Omental fat pad (tissue), 4 donors: ENCODE results near the gene CIC. TPM values are rescaled to one million over a fixed set of nuclear protein-coding genes. Genes with fewer than 3 reads are reported as not detected.

ENCODE experiments used
- ATAC-seq: fragments of 150-250 bp; one replicate; pipeline ENCODE4 v1.9.1; 2016; ENCODE audit warnings: mild to moderate bottlenecking, moderate library complexity; ENCODE audit not compliant: low FRiP score
- DNase-seq: peaks from one replicate; pipeline ENCODE4 v3.0.0-alpha.2; 2019; ENCODE audit warnings: low spot score
- total RNA-seq, 4 donors: library from RNA; depleted of rRNA; stranded (reverse); fragments of >200 nt; gene quantifications; one replicate each; pipeline ENCODE4 v1.1.0, GENCODE V29; 2016
- TF ChIP-seq, protein P1 (sequence below), 3 donors: fragments of 450-650 bp; IDR thresholded peaks; one replicate each; pipeline ENCODE4 v1.5.1; 2016 to 2017; ENCODE audit warnings: antibody characterized with exemption in 3 of 3, mild to moderate bottlenecking in 3 of 3, moderate library complexity in 2 of 3

Gene CIC
- total RNA-seq, 4 donors from 2014 or later: 15.7 to 26.3 (median 21.0) TPM

GRCh38 chr19:42272535-42272897 lies 3.5 kb downstream of the CIC start:
- ATAC-seq (no peak), DNase-seq (no peak)
- TF ChIP-seq, protein P1, sequence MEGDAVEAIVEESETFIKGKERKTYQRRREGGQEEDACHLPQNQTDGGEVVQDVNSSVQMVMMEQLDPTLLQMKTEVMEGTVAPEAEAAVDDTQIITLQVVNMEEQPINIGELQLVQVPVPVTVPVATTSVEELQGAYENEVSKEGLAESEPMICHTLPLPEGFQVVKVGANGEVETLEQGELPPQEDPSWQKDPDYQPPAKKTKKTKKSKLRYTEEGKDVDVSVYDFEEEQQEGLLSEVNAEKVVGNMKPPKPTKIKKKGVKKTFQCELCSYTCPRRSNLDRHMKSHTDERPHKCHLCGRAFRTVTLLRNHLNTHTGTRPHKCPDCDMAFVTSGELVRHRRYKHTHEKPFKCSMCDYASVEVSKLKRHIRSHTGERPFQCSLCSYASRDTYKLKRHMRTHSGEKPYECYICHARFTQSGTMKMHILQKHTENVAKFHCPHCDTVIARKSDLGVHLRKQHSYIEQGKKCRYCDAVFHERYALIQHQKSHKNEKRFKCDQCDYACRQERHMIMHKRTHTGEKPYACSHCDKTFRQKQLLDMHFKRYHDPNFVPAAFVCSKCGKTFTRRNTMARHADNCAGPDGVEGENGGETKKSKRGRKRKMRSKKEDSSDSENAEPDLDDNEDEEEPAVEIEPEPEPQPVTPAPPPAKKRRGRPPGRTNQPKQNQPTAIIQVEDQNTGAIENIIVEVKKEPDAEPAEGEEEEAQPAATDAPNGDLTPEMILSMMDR (IDR thresholded peaks at IDR 0.05): no peak

- no peak for ATAC-seq
- TF ChIP-seq, protein P1 (IDR thresholded peaks at IDR 0.05): no peak
- no peak for DNase-seq
These were observed 3.9 kb downstream of the CIC start for GRCh38 chr19:42272989-42273406.

DNA sequence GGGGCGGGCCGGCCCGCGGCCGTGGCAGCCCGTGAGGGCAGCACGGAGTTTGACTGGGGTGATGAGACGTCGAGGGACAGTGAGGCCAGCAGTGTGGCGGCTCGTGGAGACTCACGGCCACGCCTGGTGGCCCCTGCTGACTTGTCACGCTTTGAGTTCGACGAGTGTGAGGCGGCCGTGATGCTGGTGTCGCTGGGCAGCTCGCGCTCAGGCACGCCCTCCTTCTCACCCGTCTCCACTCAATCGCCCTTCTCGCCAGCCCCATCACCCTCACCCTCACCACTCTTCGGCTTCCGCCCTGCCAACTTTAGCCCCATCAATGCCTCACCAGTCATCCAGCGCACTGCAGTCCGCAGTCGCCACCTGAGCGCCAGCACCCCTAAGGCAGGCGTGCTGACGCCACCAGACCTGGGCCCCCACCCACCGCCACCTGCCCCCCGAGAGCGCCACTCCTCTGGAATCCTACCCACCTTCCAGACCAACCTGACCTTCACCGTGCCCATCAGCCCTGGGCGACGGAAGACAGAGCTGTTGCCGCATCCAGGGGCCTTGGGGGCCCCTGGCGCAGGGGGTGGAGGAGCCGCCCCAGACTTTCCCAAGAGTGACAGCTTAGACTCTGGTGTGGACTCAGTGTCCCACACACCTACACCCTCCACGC lies 4.5 kb downstream of the CIC start:
- ATAC-seq (no peak), DNase-seq (no peak)
- TF ChIP-seq, protein P1 (IDR thresholded peaks at IDR 0.05): no peak

- ATAC-seq: no peak
- TF ChIP-seq, protein P1 (IDR thresholded peaks at IDR 0.05): no peak
- DNase-seq: no peak
These were observed 5.1 kb downstream of the CIC start for GRCh38 chr19:42274065-42274682.

GRCh38 chr19:42275103-42275502 lies 6.1 kb downstream of the CIC start:
- ATAC-seq (no peak), DNase-seq (no peak)
- TF ChIP-seq, protein P1 (IDR thresholded peaks at IDR 0.05): no peak

GRCh38 chr19:42275517-42275916 lies 6.5 kb downstream of the CIC start:
- ATAC-seq: no peak
- TF ChIP-seq, protein P1 (IDR thresholded peaks at IDR 0.05): no peak
- no peak for DNase-seq

GRCh38 chr19:42276284-42276683 lies 7.2 kb downstream of the CIC start:
- ATAC-seq (no peak), DNase-seq (no peak)
- TF ChIP-seq, protein P1 (IDR thresholded peaks at IDR 0.05): no peak
